ENCODE measurements around the gene CALM1.

GRCh38 chr14:90438841-90439240 lies 42.0 kb downstream of the CALM1 start:
- TF ChIP-seq CTCF (conservative IDR thresholded peaks at IDR 0.05; ENCODE audit: low read depth, low read length) (no peak), EZH2 (IDR thresholded peaks at IDR 0.05; ENCODE audit: borderline replicate concordance, low read depth, low read length, poor library complexity, severe bottlenecking) (no peak)

All from A673 (cell line).